HUES48 (cell line): ENCODE measurements around the gene TANK.
"Not testable (repeated sequence)": the region's sequence is repeated elsewhere in the genome, so short reads cannot be mapped to it uniquely, and the experiment has no call there.

Experiments used
- H3K27ac ChIP-seq: one replicate; pipeline ENCODE4 v1.7.0; 2013; ENCODE audit warnings: low read depth, low read length, inconsistent platforms
- H3K27me3 ChIP-seq: 2 replicates; pipeline ENCODE4 v1.6.1; 2013; ENCODE audit warnings: mild to moderate bottlenecking, low read length; ENCODE audit not compliant: control insufficient read depth, insufficient read depth
- H3K36me3 ChIP-seq: 2 replicates; pipeline ENCODE4 v1.6.1; 2013; ENCODE audit warnings: low read length; ENCODE audit not compliant: control insufficient read depth, insufficient read depth
- H3K4me1 ChIP-seq: 2 replicates; pipeline ENCODE4 v1.6.1; 2013; ENCODE audit warnings: mild to moderate bottlenecking, low read length; ENCODE audit not compliant: control insufficient read depth, insufficient read depth
- H3K4me3 ChIP-seq: 2 replicates; pipeline ENCODE4 v1.5.1; 2013; ENCODE audit warnings: mild to moderate bottlenecking, low read depth, low read length
- H3K9ac ChIP-seq: 2 replicates; pipeline ENCODE4 v1.6.1; 2013; ENCODE audit warnings: mild to moderate bottlenecking, low read depth, low read length, moderate library complexity
- H3K9me3 ChIP-seq: 2 replicates; pipeline ENCODE4 v1.6.1; 2013; ENCODE audit warnings: low read length; ENCODE audit not compliant: control insufficient read depth, insufficient read depth

The TANK gene

DNA sequence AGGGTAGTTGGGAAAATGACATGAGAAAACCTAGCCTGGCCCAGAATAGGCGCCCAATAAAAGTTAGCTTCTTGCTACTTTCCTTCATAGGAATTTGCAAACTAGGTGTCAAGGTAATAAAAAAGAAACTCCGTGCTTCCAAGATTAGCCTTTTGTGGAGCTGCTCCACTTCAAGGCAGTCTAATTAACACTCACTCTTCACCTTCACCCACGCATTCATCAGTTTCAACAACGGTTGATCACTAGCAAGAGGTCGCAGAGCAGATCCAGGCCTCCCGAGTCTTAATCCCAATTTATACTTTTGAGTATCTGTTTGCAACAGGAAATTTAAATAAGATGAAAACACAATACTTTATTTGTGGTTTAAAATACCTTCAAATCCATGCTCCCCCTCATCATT is 39.5 kb upstream of the TANK start:
- peaks cover 24% of the 10 kb centered on the region for H3K4me1 ChIP-seq
- no peak overlapping the region for H3K9ac ChIP-seq
- H3K4me3 ChIP-seq: no peak overlapping the region
- H3K27ac ChIP-seq: no peak overlapping the region
- H3K9me3 ChIP-seq: no peaks in the 10 kb centered on the region
- no peaks in the 10 kb centered on the region for H3K36me3 ChIP-seq
- H3K27me3 ChIP-seq: no peaks in the 10 kb centered on the region

DNA sequence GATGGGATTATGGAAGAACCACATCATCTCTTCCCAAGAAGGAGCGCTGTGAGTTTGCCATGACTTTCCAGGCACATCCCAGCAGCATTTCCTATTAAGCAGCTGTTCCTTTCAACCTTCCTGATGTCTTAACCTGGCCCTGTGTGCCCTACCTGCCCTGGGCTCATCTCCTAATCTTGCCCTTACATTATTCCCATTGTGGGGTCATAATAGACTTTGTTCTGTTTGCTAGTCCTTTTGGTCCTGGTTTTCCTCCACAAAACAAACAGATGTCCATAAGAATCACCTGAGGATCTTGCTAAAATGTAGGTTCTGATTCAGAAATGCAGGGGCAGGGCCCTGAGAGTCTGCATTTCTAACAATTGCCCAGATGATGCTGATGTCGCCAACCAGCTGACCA is 38.6 kb upstream of the TANK start:
- H3K9ac ChIP-seq: no peak overlapping the region
- H3K4me3 ChIP-seq: no peak overlapping the region
- no peaks in the 10 kb centered on the region for H3K9me3 ChIP-seq
- peaks cover 24% of the 10 kb centered on the region for H3K4me1 ChIP-seq
- H3K27me3 ChIP-seq: no peaks in the 10 kb centered on the region
- H3K36me3 ChIP-seq: no peaks in the 10 kb centered on the region
- H3K27ac ChIP-seq: no peak overlapping the region

DNA sequence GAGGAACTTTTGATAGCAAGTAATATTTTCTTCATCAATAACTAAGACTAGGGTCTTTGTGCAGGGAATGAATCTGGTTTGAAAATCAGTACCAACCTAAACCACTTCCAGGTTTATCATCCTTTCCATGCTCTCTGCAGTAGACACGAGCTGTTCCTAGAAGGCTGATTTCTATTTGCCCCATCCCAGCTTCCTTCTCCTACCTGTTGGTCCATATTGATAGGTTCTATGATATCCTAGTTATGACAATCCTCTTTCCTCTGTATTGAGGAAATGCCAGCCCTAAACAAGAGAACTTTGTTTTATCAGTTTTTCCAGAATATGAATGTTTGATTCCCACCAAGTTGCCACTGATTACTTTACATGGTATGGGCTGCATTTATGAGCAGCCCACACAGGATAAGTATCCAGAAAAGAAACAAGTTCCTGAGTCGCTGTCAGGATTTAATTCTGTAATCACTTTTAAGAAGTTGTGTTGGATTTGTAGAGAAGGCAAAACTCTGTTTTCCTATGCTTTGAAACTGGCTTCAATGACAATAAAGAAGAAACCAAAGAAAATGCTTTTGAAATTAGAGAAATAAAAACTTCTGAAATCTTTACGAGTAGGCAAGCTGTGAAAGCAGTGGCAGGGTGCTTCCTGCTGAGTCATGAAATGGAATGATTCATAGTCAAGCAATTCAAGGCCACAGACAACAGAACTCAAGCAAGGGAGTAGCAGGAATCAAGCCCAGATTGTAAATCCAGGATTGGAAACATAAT is 37.3 kb upstream of the TANK start:
- Histone ChIP-seq H3K27ac (peak overlapping the region; percentile 92), H3K4me3 (no peak overlapping the region), H3K4me1 (peaks cover 24% of the 10 kb centered on the region), H3K36me3 (no peaks in the 10 kb centered on the region), H3K27me3 (no peaks in the 10 kb centered on the region), H3K9me3 (no peaks in the 10 kb centered on the region), H3K9ac (no peak overlapping the region)

DNA sequence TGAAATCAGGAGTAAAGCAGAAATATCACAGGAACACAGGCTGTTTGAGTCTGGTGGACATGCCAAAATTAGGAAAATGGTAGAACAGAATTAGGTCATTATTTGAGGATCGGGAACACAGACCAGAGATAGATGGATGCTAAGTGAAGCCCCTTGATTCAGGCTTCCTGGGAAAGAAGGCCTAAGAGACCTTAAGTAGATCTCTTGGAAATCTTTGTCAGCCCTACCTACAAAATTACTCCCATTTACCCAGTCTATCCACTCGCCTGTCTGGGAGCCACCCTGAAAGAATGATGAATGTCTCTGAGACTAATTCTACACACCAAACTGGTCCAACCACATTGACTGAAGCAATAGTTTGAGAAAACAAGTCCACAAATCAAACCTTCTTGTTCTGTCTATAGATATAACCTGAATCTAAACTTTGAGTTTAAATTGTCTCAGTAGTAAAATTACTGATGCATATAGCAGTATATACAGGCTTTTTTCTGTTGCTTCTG is 36.6 kb upstream of the TANK start:
- Histone ChIP-seq H3K4me1 (peaks cover 24% of the 10 kb centered on the region), H3K27ac (peak overlapping the region; percentile 92), H3K36me3 (no peaks in the 10 kb centered on the region), H3K9ac (no peak overlapping the region), H3K4me3 (no peak overlapping the region), H3K9me3 (no peaks in the 10 kb centered on the region), H3K27me3 (no peaks in the 10 kb centered on the region)

DNA sequence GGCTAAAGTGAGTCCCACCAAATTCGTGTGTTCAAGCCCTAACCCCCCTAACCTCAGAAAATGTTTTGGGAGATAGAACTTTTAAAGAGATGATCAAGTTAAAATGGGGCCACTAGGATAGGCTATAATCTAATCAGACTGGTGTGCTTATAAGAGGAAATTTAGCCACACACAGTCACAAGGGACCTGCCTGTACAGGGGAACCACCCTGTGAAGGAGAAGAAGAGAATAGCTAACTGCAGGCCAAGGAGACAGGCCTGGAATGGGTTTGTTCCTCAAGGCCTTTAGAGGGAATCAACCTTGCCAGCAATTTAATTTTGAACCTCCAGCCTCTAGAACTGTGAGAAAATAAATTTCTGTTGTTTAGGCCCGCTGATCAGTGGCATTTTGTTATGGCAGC is 36.0 kb upstream of the TANK start:
- H3K9ac ChIP-seq: no peak overlapping the region
- H3K4me1 ChIP-seq: peaks cover 24% of the 10 kb centered on the region
- no peaks in the 10 kb centered on the region for H3K9me3 ChIP-seq
- H3K27me3 ChIP-seq: no peaks in the 10 kb centered on the region
- peak overlapping the region; percentile 92 for H3K27ac ChIP-seq
- H3K36me3 ChIP-seq: no peaks in the 10 kb centered on the region
- no peak overlapping the region for H3K4me3 ChIP-seq

DNA sequence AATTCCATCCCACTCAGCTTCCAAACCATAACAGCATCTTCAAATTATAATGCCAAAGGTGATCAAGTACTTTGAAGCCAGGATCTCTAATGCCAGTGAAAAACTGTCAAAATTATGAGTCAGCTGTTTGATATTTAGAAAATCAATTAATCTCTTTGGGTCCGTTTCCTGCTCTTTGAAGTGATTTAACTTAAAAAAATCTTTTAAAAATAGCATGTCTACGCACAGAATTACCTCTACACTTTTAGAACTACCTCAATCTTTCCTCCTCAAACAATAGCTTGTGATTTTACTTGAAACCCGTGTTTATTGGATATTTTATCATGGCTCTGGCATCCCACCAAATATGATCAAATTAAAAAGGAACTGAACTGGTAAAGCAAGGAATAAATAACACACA is 31.3 kb upstream of the TANK start:
- H3K4me3 ChIP-seq: no peak overlapping the region
- H3K27ac ChIP-seq: no peak overlapping the region
- no peaks in the 10 kb centered on the region for H3K4me1 ChIP-seq
- no peak overlapping the region for H3K9ac ChIP-seq
- no peaks in the 10 kb centered on the region for H3K27me3 ChIP-seq
- no peaks in the 10 kb centered on the region for H3K9me3 ChIP-seq
- H3K36me3 ChIP-seq: no peaks in the 10 kb centered on the region

DNA sequence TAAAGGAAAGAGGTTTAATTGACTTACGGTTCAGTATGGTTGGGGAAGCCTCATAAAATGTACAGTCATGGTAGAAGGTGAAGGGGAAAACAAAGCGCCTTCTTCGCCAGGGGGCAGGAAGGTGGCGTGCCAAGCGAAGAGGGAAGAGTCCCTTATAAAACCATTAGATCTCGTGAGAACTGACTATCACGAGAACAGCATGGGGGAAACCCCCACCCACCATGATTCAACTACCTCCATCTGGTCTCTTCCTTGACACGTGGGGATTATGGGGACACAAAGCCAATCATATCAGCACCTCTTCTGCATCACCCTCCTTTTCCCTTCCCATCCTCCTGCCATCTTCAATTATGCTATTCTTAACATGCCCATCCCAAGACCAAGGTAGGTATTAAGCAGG is 29.9 kb upstream of the TANK start:
- H3K27ac ChIP-seq: no peak overlapping the region
- H3K27me3 ChIP-seq: no peaks in the 10 kb centered on the region
- no peak overlapping the region for H3K4me3 ChIP-seq
- no peaks in the 10 kb centered on the region for H3K9me3 ChIP-seq
- H3K36me3 ChIP-seq: no peaks in the 10 kb centered on the region
- H3K9ac ChIP-seq: no peak overlapping the region
- H3K4me1 ChIP-seq: peaks cover 13% of the 10 kb centered on the region

DNA sequence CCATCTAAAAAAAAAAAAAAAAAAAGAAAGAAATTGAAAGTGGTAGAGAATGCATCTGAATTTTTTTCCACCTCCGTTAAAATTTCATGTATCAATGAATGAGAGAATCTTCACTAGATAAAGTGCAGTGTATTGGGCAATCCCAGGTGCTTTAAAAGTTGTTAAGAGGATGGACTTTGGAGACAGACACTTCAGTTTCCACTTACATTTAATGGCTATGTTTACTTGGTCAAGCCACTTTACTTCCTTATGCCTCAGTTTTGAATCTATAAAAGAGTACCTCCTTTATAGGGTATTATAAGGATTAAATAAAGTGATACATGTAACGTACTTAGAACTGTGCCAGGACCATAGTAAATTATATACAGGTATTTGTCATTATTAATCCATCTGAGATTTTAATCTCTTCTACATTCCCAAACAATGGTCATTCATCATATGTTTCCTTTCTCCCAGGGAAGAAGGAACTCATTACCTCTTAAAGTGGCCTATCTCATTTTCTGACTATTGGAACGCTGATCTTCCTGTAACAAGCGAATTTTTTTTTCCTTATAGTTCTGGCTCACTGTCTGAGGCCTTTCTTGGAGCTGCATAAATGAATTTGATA is 29.1 kb upstream of the TANK start:
- H3K4me3 ChIP-seq: no peak overlapping the region
- no peaks in the 10 kb centered on the region for H3K27me3 ChIP-seq

DNA sequence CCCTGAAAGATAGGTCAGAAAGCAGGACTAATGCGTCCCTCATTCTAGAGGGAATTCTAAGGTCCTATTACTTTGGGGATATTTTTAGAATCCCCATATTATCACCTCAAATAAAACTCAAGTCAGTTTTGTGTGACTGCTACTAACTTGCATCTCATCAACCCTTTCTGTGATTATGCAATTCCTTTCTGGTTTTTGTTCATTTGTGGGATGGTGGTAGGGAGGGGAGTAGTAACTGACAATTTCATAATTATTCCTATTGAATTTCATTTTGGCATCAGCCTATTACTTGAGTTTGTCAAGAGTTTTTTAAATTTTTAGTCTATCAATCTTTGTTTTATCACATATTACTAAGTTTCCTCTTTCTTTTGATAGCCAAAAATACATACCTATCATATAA is 28.4 kb upstream of the TANK start:
- Histone ChIP-seq H3K4me3 (no peak overlapping the region), H3K9ac (no peak overlapping the region), H3K27me3 (no peaks in the 10 kb centered on the region), H3K27ac (no peak overlapping the region), H3K36me3 (no peaks in the 10 kb centered on the region), H3K9me3 (no peaks in the 10 kb centered on the region), H3K4me1 (peaks cover 25% of the 10 kb centered on the region)

More for the DNA sequence above, 29.1 kb upstream of the TANK start:
- no peaks in the 10 kb centered on the region for H3K9me3 ChIP-seq
- H3K27ac ChIP-seq: no peak overlapping the region
- H3K4me1 ChIP-seq: peaks cover 22% of the 10 kb centered on the region
- H3K9ac ChIP-seq: no peak overlapping the region
- no peaks in the 10 kb centered on the region for H3K36me3 ChIP-seq

DNA sequence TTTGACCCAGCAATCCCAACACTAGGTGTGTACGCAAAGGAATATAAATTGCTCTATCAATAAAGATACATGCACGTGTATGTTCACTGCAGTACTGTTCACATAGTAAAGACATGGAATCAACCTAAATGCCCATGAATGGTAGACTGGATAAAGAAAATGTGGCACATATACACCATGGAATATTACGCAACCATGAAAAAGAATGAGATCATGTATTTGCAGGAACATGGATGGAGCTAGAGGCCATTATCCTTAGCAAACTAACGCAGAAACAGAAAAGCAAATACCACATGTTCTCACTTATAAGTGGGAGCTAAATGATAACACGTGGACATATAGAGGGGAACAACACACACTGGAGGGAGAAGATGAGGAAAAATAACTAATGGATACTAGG is 27.8 kb upstream of the TANK start:
- not testable (repeated sequence) for H3K4me3 ChIP-seq, H3K9ac ChIP-seq, H3K27ac ChIP-seq, H3K9me3 ChIP-seq, H3K27me3 ChIP-seq, H3K36me3 ChIP-seq
- H3K4me1 ChIP-seq: peaks cover 25% of the 10 kb centered on the region

DNA sequence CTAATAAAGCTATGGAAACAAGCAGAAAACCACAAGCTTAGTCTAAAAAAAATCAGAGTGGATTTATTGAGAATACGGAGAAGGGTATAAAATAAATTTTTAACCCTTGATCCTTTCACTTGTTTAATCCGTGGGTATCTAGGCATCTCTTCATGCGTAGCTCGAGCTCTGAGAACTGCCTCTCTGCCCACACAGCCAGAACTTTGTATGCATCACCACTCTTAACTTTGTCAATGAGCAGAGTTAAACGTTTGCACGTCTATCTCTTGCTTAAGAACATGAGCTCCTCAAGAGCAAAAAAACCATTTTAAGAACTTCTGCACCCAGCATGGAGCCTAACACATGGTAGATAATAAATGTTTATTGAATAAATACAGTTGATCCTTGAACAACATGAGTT is 26.9 kb upstream of the TANK start:
- Histone ChIP-seq H3K27ac (no peak overlapping the region), H3K36me3 (no peaks in the 10 kb centered on the region), H3K9me3 (no peaks in the 10 kb centered on the region), H3K9ac (no peak overlapping the region), H3K4me3 (no peak overlapping the region), H3K27me3 (no peaks in the 10 kb centered on the region), H3K4me1 (peaks cover 25% of the 10 kb centered on the region)
